Measurements from ENCODE around the gene GDI2. TPM values are rescaled to one million over a fixed set of nuclear protein-coding genes. Genes with fewer than 3 reads are reported as not detected.

Gene GDI2
- polyA plus RNA-seq, 2 donors: 58.2 to 109 TPM

GRCh38 chr10:5738427-5738826 lies 74.8 kb downstream of the GDI2 start:
- Histone ChIP-seq H3K9me3 (ENCODE audit: control insufficient read depth in 2 of 2, insufficient read depth in 1 of 2, low read depth in 1 of 2, low read length in 1 of 2) (no peaks in the 10 kb centered on the region), H3K27ac (ENCODE audit: low read depth in 2 of 2, low read length in 1 of 2) (no peak overlapping the region), H3K36me3 (ENCODE audit: control insufficient read depth in 2 of 2, insufficient read depth in 2 of 2, low read length in 1 of 2) (peaks cover 4 to 9% of the 10 kb centered on the region in 2 donors), H3K4me3 (ENCODE audit: low read depth in 1 of 2, low read length in 2 of 2) (no peak overlapping the region), H3K27me3 (ENCODE audit: control insufficient read depth in 1 of 2, insufficient read depth in 2 of 2, low read length in 2 of 2) (no peaks in the 10 kb centered on the region), H3K4me1 (ENCODE audit: control insufficient read depth in 2 of 2, insufficient read depth in 2 of 2, low read length in 1 of 2) (no peaks in the 10 kb centered on the region)
- 71 to 74% methylated on average over 2 of the region's 2 CpGs for WGBS, 2 donors

GRCh38 chr10:5737352-5737751 lies 75.9 kb downstream of the GDI2 start:
- Histone ChIP-seq H3K36me3 (ENCODE audit: control insufficient read depth in 2 of 2, insufficient read depth in 2 of 2, low read length in 1 of 2) (peaks cover 4 to 9% of the 10 kb centered on the region in 2 donors), H3K4me3 (ENCODE audit: low read depth in 1 of 2, low read length in 2 of 2) (no peak overlapping the region), H3K27ac (ENCODE audit: low read depth in 2 of 2, low read length in 1 of 2) (no peak overlapping the region), H3K27me3 (ENCODE audit: control insufficient read depth in 1 of 2, insufficient read depth in 2 of 2, low read length in 2 of 2) (no peaks in the 10 kb centered on the region), H3K9me3 (ENCODE audit: control insufficient read depth in 2 of 2, insufficient read depth in 1 of 2, low read depth in 1 of 2, low read length in 1 of 2) (no peaks in the 10 kb centered on the region), H3K4me1 (ENCODE audit: control insufficient read depth in 2 of 2, insufficient read depth in 2 of 2, low read length in 1 of 2) (no peaks in the 10 kb centered on the region)
- WGBS, 2 donors: 78 to 85% methylated on average over 5 of the region's 5 CpGs

GRCh38 chr10:5736591-5736990 lies 76.6 kb downstream of the GDI2 start:
- Histone ChIP-seq H3K36me3 (ENCODE audit: control insufficient read depth in 2 of 2, insufficient read depth in 2 of 2, low read length in 1 of 2) (peaks cover 4 to 8% of the 10 kb centered on the region in 2 donors), H3K27me3 (ENCODE audit: control insufficient read depth in 1 of 2, insufficient read depth in 2 of 2, low read length in 2 of 2) (no peaks in the 10 kb centered on the region), H3K27ac (ENCODE audit: low read depth in 2 of 2, low read length in 1 of 2) (no peak overlapping the region), H3K9me3 (ENCODE audit: control insufficient read depth in 2 of 2, insufficient read depth in 1 of 2, low read depth in 1 of 2, low read length in 1 of 2) (no peaks in the 10 kb centered on the region), H3K4me1 (ENCODE audit: control insufficient read depth in 2 of 2, insufficient read depth in 2 of 2, low read length in 1 of 2) (no peaks in the 10 kb centered on the region), H3K4me3 (ENCODE audit: low read depth in 1 of 2, low read length in 2 of 2) (no peak overlapping the region)
- WGBS, 2 donors: 62 to 74% methylated on average over 1 of the region's 1 CpG

- no peaks in the 10 kb centered on the region for H3K4me1 ChIP-seq (ENCODE audit: control insufficient read depth in 2 of 2, insufficient read depth in 2 of 2, low read length in 1 of 2)
- H3K9me3 ChIP-seq (ENCODE audit: control insufficient read depth in 2 of 2, insufficient read depth in 1 of 2, low read depth in 1 of 2, low read length in 1 of 2): no peaks in the 10 kb centered on the region
- H3K27me3 ChIP-seq (ENCODE audit: control insufficient read depth in 1 of 2, insufficient read depth in 2 of 2, low read length in 2 of 2): no peaks in the 10 kb centered on the region
- H3K27ac ChIP-seq (ENCODE audit: low read depth in 2 of 2, low read length in 1 of 2): no peak overlapping the region
- no peak overlapping the region for H3K4me3 ChIP-seq (ENCODE audit: low read depth in 1 of 2, low read length in 2 of 2)
- 100% methylated on average over 1 of the region's 1 CpG for WGBS, 2 donors
- H3K36me3 ChIP-seq (ENCODE audit: control insufficient read depth in 2 of 2, insufficient read depth in 2 of 2, low read length in 1 of 2): peaks cover 7 to 14% of the 10 kb centered on the region in 2 donors
These were observed 78.1 kb downstream of the GDI2 start for GRCh38 chr10:5735119-5735518.

GRCh38 chr10:5732141-5732540 lies 81.1 kb downstream of the GDI2 start:
- 69 to 80% methylated on average over 4 of the region's 4 CpGs for WGBS, 2 donors
- Histone ChIP-seq H3K27ac (ENCODE audit: low read depth in 2 of 2, low read length in 1 of 2) (no peak overlapping the region), H3K4me3 (ENCODE audit: low read depth in 1 of 2, low read length in 2 of 2) (no peak overlapping the region), H3K9me3 (ENCODE audit: control insufficient read depth in 2 of 2, insufficient read depth in 1 of 2, low read depth in 1 of 2, low read length in 1 of 2) (no peaks in the 10 kb centered on the region), H3K27me3 (ENCODE audit: control insufficient read depth in 1 of 2, insufficient read depth in 2 of 2, low read length in 2 of 2) (no peaks in the 10 kb centered on the region), H3K4me1 (ENCODE audit: control insufficient read depth in 2 of 2, insufficient read depth in 2 of 2, low read length in 1 of 2) (no peaks in the 10 kb centered on the region), H3K36me3 (ENCODE audit: control insufficient read depth in 2 of 2, insufficient read depth in 2 of 2, low read length in 1 of 2) (peaks cover 3 to 11% of the 10 kb centered on the region in 2 donors)

GRCh38 chr10:5731559-5731958 lies 81.7 kb downstream of the GDI2 start:
- whole genome bisulfite sequencing, 2 donors: 58 to 79% methylated on average over 3 of the region's 3 CpGs
- Histone ChIP-seq H3K27ac (ENCODE audit: low read depth in 2 of 2, low read length in 1 of 2) (no peak overlapping the region), H3K4me1 (ENCODE audit: control insufficient read depth in 2 of 2, insufficient read depth in 2 of 2, low read length in 1 of 2) (no peaks in the 10 kb centered on the region), H3K9me3 (ENCODE audit: control insufficient read depth in 2 of 2, insufficient read depth in 1 of 2, low read depth in 1 of 2, low read length in 1 of 2) (no peaks in the 10 kb centered on the region), H3K4me3 (ENCODE audit: low read depth in 1 of 2, low read length in 2 of 2) (no peak overlapping the region), H3K27me3 (ENCODE audit: control insufficient read depth in 1 of 2, insufficient read depth in 2 of 2, low read length in 2 of 2) (no peaks in the 10 kb centered on the region), H3K36me3 (ENCODE audit: control insufficient read depth in 2 of 2, insufficient read depth in 2 of 2, low read length in 1 of 2) (peaks cover 3 to 11% of the 10 kb centered on the region in 2 donors)

GRCh38 chr10:5730766-5731165 lies 82.5 kb downstream of the GDI2 start:
- no peak overlapping the region for H3K27ac ChIP-seq (ENCODE audit: low read depth in 2 of 2, low read length in 1 of 2)
- WGBS, 2 donors: 91 to 94% methylated on average over 4 of the region's 4 CpGs
- H3K36me3 ChIP-seq (ENCODE audit: control insufficient read depth in 2 of 2, insufficient read depth in 2 of 2, low read length in 1 of 2): peaks cover 3 to 11% of the 10 kb centered on the region in 2 donors
- no peaks in the 10 kb centered on the region for H3K9me3 ChIP-seq (ENCODE audit: control insufficient read depth in 2 of 2, insufficient read depth in 1 of 2, low read depth in 1 of 2, low read length in 1 of 2)
- H3K4me3 ChIP-seq (ENCODE audit: low read depth in 1 of 2, low read length in 2 of 2): no peak overlapping the region
- no peaks in the 10 kb centered on the region for H3K27me3 ChIP-seq (ENCODE audit: control insufficient read depth in 1 of 2, insufficient read depth in 2 of 2, low read length in 2 of 2)
- no peaks in the 10 kb centered on the region for H3K4me1 ChIP-seq (ENCODE audit: control insufficient read depth in 2 of 2, insufficient read depth in 2 of 2, low read length in 1 of 2)

- H3K4me1 ChIP-seq (ENCODE audit: control insufficient read depth in 2 of 2, insufficient read depth in 2 of 2, low read length in 1 of 2): no peaks in the 10 kb centered on the region
- 81 to 87% methylated on average over 2 of the region's 2 CpGs for WGBS, 2 donors
- no peaks in the 10 kb centered on the region for H3K36me3 ChIP-seq (ENCODE audit: control insufficient read depth in 2 of 2, insufficient read depth in 2 of 2, low read length in 1 of 2)
- no peaks in the 10 kb centered on the region for H3K9me3 ChIP-seq (ENCODE audit: control insufficient read depth in 2 of 2, insufficient read depth in 1 of 2, low read depth in 1 of 2, low read length in 1 of 2)
- no peaks in the 10 kb centered on the region for H3K27me3 ChIP-seq (ENCODE audit: control insufficient read depth in 1 of 2, insufficient read depth in 2 of 2, low read length in 2 of 2)
- H3K27ac ChIP-seq (ENCODE audit: low read depth in 2 of 2, low read length in 1 of 2): no peak overlapping the region
- no peak overlapping the region for H3K4me3 ChIP-seq (ENCODE audit: low read depth in 1 of 2, low read length in 2 of 2)
These were observed 89.5 kb downstream of the GDI2 start for GRCh38 chr10:5723692-5724091.

- Histone ChIP-seq H3K9me3 (ENCODE audit: control insufficient read depth in 2 of 2, insufficient read depth in 1 of 2, low read depth in 1 of 2, low read length in 1 of 2) (no peaks in the 10 kb centered on the region), H3K36me3 (ENCODE audit: control insufficient read depth in 2 of 2, insufficient read depth in 2 of 2, low read length in 1 of 2) (no peaks in the 10 kb centered on the region), H3K4me3 (ENCODE audit: low read depth in 1 of 2, low read length in 2 of 2) (no peak overlapping the region), H3K27ac (ENCODE audit: low read depth in 2 of 2, low read length in 1 of 2) (no peak overlapping the region), H3K27me3 (ENCODE audit: control insufficient read depth in 1 of 2, insufficient read depth in 2 of 2, low read length in 2 of 2) (no peaks in the 10 kb centered on the region), H3K4me1 (ENCODE audit: control insufficient read depth in 2 of 2, insufficient read depth in 2 of 2, low read length in 1 of 2) (no peaks in the 10 kb centered on the region)
- 93 to 96% methylated on average over 7 of the region's 7 CpGs for WGBS, 2 donors
These were observed 93.1 kb downstream of the GDI2 start for GRCh38 chr10:5720182-5720581.

- H3K27ac ChIP-seq (ENCODE audit: low read depth in 2 of 2, low read length in 1 of 2): no peak overlapping the region
- H3K4me3 ChIP-seq (ENCODE audit: low read depth in 1 of 2, low read length in 2 of 2): no peak overlapping the region
- no peaks in the 10 kb centered on the region for H3K9me3 ChIP-seq (ENCODE audit: control insufficient read depth in 2 of 2, insufficient read depth in 1 of 2, low read depth in 1 of 2, low read length in 1 of 2)
- H3K4me1 ChIP-seq (ENCODE audit: control insufficient read depth in 2 of 2, insufficient read depth in 2 of 2, low read length in 1 of 2): no peaks in the 10 kb centered on the region
- no peaks in the 10 kb centered on the region for H3K27me3 ChIP-seq (ENCODE audit: control insufficient read depth in 1 of 2, insufficient read depth in 2 of 2, low read length in 2 of 2)
- no peaks in the 10 kb centered on the region for H3K36me3 ChIP-seq (ENCODE audit: control insufficient read depth in 2 of 2, insufficient read depth in 2 of 2, low read length in 1 of 2)
- WGBS, 2 donors: 93 to 96% methylated on average over 3 of the region's 3 CpGs
These were observed 93.7 kb downstream of the GDI2 start for GRCh38 chr10:5719546-5719945.

All from esophagus (tissue), 2 donors.